Stomach (tissue), 9 donors: Measurements from ENCODE around the gene ATG4B. TPM values are rescaled to one million over a fixed set of nuclear protein-coding genes. Genes with fewer than 3 reads are reported as not detected.

ENCODE experiments used
- DNase-seq, 2 donors: peaks; one replicate each; pipeline versions ENCODE4 v3.0.0 to v3.0.0-alpha.2; 2013 to 2019
- H3K27ac ChIP-seq, 5 donors: fragments of 200-600 bp in 4 of 5; sonication (generic) in 4 of 5; one replicate each; pipeline ENCODE4 v1.5.1; 2013 to 2019; ENCODE audit warnings: mild to moderate bottlenecking in 1 of 5, moderate library complexity in 1 of 5
- H3K27me3 ChIP-seq, 3 donors: fragments of 200-600 bp; sonication (generic); one replicate each; pipeline ENCODE4 v1.5.1; 2017 to 2019; ENCODE audit warnings: mixed run types in 1 of 3
- H3K36me3 ChIP-seq, 4 donors: fragments of 200-600 bp; sonication (generic); 1 replicate in 3 of 4; 2 replicates in 1 of 4; pipeline ENCODE4 v1.5.1; 2016 to 2019
- H3K4me1 ChIP-seq, 4 donors: fragments of 200-600 bp; sonication (generic); one replicate each; pipeline ENCODE4 v1.5.1; 2016 to 2019
- H3K4me3 ChIP-seq, 4 donors: fragments of 200-600 bp; sonication (generic) in 3 of 4; one replicate each; pipeline ENCODE4 v1.5.1; 2016 to 2019; ENCODE audit warnings: mild to moderate bottlenecking in 1 of 4
- H3K9me3 ChIP-seq, 4 donors: fragments of 200-600 bp; sonication (generic); one replicate each; pipeline ENCODE4 v1.5.1; 2016 to 2019
- EP300 ChIP-seq: sonication (generic); formaldehyde crosslinking; IDR thresholded peaks from one replicate; pipeline ENCODE4 v1.6.1; 2017; ENCODE audit warnings: antibody characterized with exemption
- POLR2A ChIP-seq, 4 donors: fragments of 450-650 bp; IDR thresholded peaks; one replicate each; pipeline ENCODE4 v1.6.1; 2016; ENCODE audit warnings: antibody characterized with exemption in 4 of 4, control low read depth in 2 of 4, mild to moderate bottlenecking in 1 of 4, moderate library complexity in 1 of 4
- POLR2AphosphoS5 ChIP-seq, 3 donors: sonication (generic); formaldehyde crosslinking; IDR thresholded peaks; one replicate each; pipeline ENCODE4 v1.6.1; 2016; ENCODE audit warnings: antibody characterized with exemption in 3 of 3
- WGBS, 5 donors: extraction: QIAGEN DNeasy Blood & Tissue Kit in 3 of 5; methylation state at CpG; one replicate each; pipeline versions ENCODE4 v1.1.5 to v1.1.7; 2013 to 2018; 5-methylcytosine and 5-hydroxymethylcytosine counted together
- intact Hi-C: fragments of 100-400 bp; cut with DNase I; formaldehyde crosslinking; loops from one replicate; pipeline ENCODE4 v1.15.1; 2023; ENCODE audit warnings: low total_unique reads
- polyA plus RNA-seq, 3 donors: library from polyadenylated mRNA; stranded (reverse); fragments of 200-250 nt; gene quantifications; one replicate each; pipeline ENCODE4 v1.2.3, GENCODE V29; 2013
- total RNA-seq, 5 donors: library from RNA; depleted of rRNA; stranded (reverse); fragments of >200 nt; gene quantifications; one replicate each; pipeline versions ENCODE4 v1.1.0 to v1.2.3, GENCODE V29; 2014 to 2016
- TF ChIP-seq, protein P1 (sequence below), 7 experiments: fragments of 450-650 bp in 4 of 7; fragments of 200-600 bp in 3 of 7; sonication (generic) in 3 of 7; IDR thresholded peaks; one replicate each; pipeline ENCODE4 v1.5.1; 2016 to 2019; ENCODE audit warnings: antibody characterized with exemption in 7 of 7, control low read depth in 2 of 7, mild to moderate bottlenecking in 1 of 7
- donor health status: healthy with polysubstance abuse.
- donor health status: Bipolar disorder and iron deficiency.
- donor health status: healthy.

ATG4B gene
- total and polyA plus RNA-seq, 8 donors, result 31.5 to 162 (median 61.2) TPM

DNA sequence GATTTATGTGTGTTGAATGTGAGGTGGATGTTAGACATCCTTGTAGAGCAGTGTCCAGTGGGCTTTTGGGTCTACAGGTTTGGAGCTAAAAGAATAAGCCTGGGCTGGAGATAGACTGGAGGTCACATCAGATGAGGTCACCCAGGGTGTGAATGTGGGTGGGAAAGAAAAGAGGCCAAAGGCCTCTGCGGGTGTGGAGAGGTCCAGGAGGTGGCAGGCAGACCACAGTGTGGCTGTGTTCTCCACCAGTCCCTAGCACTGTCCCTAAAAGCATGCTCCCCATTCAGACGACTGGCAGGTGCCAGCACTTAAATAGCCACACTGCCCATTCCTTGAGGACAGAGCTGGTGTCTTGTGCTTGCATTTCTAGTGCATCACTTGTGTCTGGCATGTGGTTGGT lies 4.1 kb downstream of the ATG4B start:
- Histone ChIP-seq H3K4me3 (no peak overlapping the region), H3K36me3 (peaks cover 0 to 13% (median 9%) of the 10 kb centered on the region in 4 donors), H3K27me3 (no peaks in the 10 kb centered on the region), H3K4me1 (peaks cover 22 to 46% (median 34%) of the 10 kb centered on the region in 4 donors), H3K9me3 (no peaks in the 10 kb centered on the region), H3K27ac (no peak overlapping the region)
- intact Hi-C loops, result no loop called here
- TF ChIP-seq POLR2A (IDR thresholded peaks at IDR 0.05) (no peak), EP300 (no peak), POLR2AphosphoS5 (IDR thresholded peaks at IDR 0.05) (no peak)
- TF ChIP-seq, protein P1, sequence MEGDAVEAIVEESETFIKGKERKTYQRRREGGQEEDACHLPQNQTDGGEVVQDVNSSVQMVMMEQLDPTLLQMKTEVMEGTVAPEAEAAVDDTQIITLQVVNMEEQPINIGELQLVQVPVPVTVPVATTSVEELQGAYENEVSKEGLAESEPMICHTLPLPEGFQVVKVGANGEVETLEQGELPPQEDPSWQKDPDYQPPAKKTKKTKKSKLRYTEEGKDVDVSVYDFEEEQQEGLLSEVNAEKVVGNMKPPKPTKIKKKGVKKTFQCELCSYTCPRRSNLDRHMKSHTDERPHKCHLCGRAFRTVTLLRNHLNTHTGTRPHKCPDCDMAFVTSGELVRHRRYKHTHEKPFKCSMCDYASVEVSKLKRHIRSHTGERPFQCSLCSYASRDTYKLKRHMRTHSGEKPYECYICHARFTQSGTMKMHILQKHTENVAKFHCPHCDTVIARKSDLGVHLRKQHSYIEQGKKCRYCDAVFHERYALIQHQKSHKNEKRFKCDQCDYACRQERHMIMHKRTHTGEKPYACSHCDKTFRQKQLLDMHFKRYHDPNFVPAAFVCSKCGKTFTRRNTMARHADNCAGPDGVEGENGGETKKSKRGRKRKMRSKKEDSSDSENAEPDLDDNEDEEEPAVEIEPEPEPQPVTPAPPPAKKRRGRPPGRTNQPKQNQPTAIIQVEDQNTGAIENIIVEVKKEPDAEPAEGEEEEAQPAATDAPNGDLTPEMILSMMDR (IDR thresholded peaks at IDR 0.05), result no peak
- 28 to 43% (median 40%) methylated on average over 2 of the region's 2 CpGs for WGBS, 5 donors
- DNase-seq, result no peak

DNA sequence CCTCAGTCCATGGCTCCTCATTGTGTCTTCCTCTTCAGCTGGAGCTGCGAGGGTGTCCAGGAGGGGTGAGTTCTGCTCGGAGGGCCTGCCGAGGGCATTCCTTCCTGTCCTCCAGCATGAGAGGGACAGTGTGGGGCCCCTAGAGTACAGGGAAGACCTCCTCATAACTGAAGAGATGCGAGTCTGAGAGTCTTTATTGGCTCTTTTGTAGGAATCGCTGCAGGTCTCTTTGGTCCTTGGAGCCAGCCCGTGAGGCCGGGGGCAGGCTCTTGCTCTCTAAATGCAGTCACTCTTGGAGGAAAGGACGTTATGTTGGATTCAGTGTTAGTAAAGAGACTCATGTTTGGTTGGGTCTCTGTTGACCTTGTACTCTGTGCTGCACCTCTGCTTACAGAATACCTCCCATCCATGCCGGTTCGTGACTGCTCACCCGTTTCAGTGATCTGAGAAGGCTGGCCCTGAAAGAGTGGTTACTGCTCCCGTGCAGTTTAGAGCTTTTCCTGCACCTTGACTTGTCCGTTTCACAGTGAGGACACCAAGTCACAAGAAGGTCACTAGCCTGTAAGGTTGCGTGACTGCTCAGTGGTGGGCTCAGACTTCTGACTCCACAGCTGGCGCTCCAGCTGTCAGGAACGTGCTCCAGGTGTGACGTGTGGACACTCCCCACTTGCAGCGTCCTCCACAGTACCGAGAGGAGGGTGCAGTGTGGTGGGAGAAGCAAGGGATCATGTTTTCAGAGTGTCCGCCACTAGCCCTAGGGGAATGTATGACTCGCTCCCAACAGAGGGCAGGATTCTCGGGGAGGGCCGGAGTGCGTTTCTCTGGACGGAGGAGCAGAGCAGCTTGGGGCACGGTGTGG lies 7.8 kb downstream of the ATG4B start:
- DNase-seq, result no peak
- Histone ChIP-seq H3K4me1 (peaks cover 13 to 57% (median 27%) of the 10 kb centered on the region in 4 donors), H3K27me3 (no peaks in the 10 kb centered on the region), H3K27ac (no peak overlapping the region), H3K9me3 (no peaks in the 10 kb centered on the region), H3K4me3 (no peak overlapping the region), H3K36me3 (peaks cover 0 to 13% (median 6%) of the 10 kb centered on the region in 4 donors)
- 87 to 91% (median 90%) methylated on average over 25 to 26 of the region's 26 CpGs for WGBS, 5 donors
- intact Hi-C loops, result no loop called here
- TF ChIP-seq POLR2AphosphoS5 (IDR thresholded peaks at IDR 0.05), result no peak
- TF ChIP-seq EP300, result no peak
- TF ChIP-seq, protein P1 (IDR thresholded peaks at IDR 0.05), result no peak
- no peak for TF ChIP-seq POLR2A (IDR thresholded peaks at IDR 0.05)

DNA sequence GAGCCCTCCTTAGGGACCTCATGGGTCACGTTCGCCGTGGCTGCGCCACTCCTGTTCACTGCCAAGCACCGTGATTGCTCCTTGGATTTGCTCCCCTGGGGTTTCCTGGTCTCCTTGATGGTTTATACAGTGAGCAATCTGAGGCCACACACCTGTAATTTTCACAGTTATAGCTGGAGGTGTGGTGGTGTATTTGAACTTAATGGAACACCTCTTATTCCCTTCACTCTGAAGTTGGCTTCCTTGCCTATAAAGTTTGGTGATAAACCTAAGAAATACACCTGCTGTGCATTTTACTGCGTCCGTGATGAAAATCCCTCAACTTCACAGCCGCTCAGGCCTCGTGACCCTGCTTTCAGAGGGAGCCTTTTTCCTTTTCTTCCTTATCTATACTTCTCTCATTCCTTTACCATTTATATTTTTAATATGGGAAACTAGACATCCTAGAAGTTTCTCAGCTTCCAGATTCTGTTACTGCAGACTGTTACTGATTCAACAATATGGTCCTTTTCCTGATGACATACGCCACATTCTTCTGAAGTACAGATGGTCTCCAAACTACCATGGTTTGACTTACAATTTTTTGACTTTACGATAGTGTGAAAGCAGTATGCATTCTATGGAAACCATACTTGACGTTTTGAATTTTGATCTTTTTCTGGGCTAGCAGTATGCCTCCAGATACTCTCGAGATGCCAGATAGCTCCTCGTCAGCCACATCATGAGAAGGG lies 8.6 kb downstream of the ATG4B start:
- Histone ChIP-seq H3K36me3 (peaks cover 0 to 16% (median 11%) of the 10 kb centered on the region in 4 donors), H3K27me3 (no peaks in the 10 kb centered on the region), H3K9me3 (no peaks in the 10 kb centered on the region), H3K4me3 (no peak overlapping the region), H3K27ac (no peak overlapping the region), H3K4me1 (peaks cover 5 to 49% (median 23%) of the 10 kb centered on the region in 4 donors)
- TF ChIP-seq EP300 (no peak), POLR2AphosphoS5 (IDR thresholded peaks at IDR 0.05) (no peak), POLR2A (IDR thresholded peaks at IDR 0.05) (no peak)
- TF ChIP-seq, protein P1 (IDR thresholded peaks at IDR 0.05), result no peak
- 88 to 93% (median 91%) methylated on average over 14 of the region's 14 CpGs for WGBS, 5 donors
- intact Hi-C loops, result no loop called here
- DNase-seq, result no peak

DNA sequence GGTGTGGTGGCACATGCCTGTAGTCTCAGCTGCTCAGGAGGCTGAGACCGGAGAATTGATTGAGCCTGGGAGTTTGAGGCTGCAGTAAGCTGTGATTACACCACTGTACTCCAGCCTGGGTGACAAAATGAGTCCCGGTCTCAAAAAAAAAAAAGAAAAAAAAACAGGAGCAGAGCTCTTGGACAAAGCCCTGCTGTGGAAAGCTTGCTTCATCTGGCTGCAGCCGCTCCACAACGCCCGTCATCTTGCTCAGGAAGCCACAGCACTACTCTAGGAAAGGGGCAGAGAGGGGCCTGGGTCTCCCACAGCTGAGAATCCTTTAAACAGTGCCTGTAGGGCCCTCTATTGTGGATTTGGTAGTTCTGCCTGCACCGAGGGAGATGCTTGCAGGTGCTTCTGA lies 11.0 kb downstream of the ATG4B start:
- no peak for DNase-seq
- Histone ChIP-seq H3K9me3 (no peaks in the 10 kb centered on the region), H3K4me1 (peaks cover 4 to 34% (median 18%) of the 10 kb centered on the region in 4 donors), H3K27me3 (no peaks in the 10 kb centered on the region), H3K27ac (no peak overlapping the region), H3K36me3 (peaks cover 18 to 40% (median 35%) of the 10 kb centered on the region in 4 donors), H3K4me3 (no peak overlapping the region)
- WGBS, 5 donors, result 79 to 89% (median 87%) methylated on average over 5 to 6 of the region's 6 CpGs
- TF ChIP-seq, protein P1 (IDR thresholded peaks at IDR 0.05), result no peak
- no peak for TF ChIP-seq POLR2AphosphoS5 (IDR thresholded peaks at IDR 0.05)
- intact Hi-C loops, result no loop called here
